ENCODE data around the gene ZBTB38.

DNA sequence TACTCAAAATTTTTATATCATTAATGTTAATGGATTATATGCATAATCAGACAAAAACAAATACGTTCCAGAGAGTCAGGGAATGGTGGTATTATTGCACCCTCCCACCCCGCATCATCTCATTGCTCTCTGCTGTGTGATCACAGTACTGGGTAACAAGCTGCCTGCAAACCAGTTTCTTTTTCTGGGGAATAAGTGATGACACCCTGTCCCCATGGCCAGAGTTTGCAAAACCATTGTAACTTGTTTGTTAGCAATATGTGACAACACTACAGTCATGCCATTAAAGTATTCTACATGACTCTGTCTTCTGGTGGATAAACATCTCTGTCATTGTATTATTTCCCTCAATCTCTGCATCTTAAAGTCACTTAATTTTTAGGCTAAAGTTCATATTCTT lies 39.5 kb downstream of the ZBTB38 start:
- TF ChIP-seq EZH2 (IDR thresholded peaks at IDR 0.05; ENCODE audit: insufficient read depth, poor library complexity, severe bottlenecking) (no peak), EZH2phosphoT487 (IDR thresholded peaks at IDR 0.05; ENCODE audit: insufficient read depth, low read depth) (no peak)

All from GM23248 (cell line).